ENCODE data around the gene MVP.
"Not testable (repeated sequence)": the region's sequence is repeated elsewhere in the genome, so short reads cannot be mapped to it uniquely, and the experiment has no call there.

The MVP gene

GRCh38 chr16:29862884-29863668 is 42.8 kb downstream of the MVP start, which contains the start of gene CDIPT:
TSS of gene CDIPT (minus strand) at chr16:29863226. CDS start at chr16:29862857, 369 bp downstream.
- Histone ChIP-seq H3K4me3 (peak within 1 kb of the TSS; percentile 91), H3K27ac (peak within 1 kb of the TSS; percentile 82 to 85)
- DNase-seq (ENCODE audit: low spot score): peak; percentile 94
- peak; percentile 15 for TF ChIP-seq CTCF (IDR thresholded peaks at IDR 0.05)

- TF ChIP-seq CTCF (IDR thresholded peaks at IDR 0.05): peak; percentile 1
- H3K27ac ChIP-seq: peak overlapping the region; percentile 82 to 85
- DNase-seq (ENCODE audit: low spot score): no peak
- peak overlapping the region; percentile 91 for H3K4me3 ChIP-seq
These were observed 43.4 kb downstream of the MVP start for GRCh38 chr16:29863669-29863984.

GRCh38 chr16:29864205-29864604 is 43.9 kb downstream of the MVP start:
- Histone ChIP-seq H3K27ac (no peak overlapping the region), H3K4me3 (no peak overlapping the region)
- no peak for TF ChIP-seq CTCF (IDR thresholded peaks at IDR 0.05)
- no peak for DNase-seq (ENCODE audit: low spot score)

- TF ChIP-seq CTCF (IDR thresholded peaks at IDR 0.05): no peak
These were observed 48.2 kb downstream of the MVP start for GRCh38 chr16:29868396-29869009.

GRCh38 chr16:29869067-29869466 is 48.8 kb downstream of the MVP start:
- H3K4me3 ChIP-seq; DNase-seq (ENCODE audit: low spot score); H3K27ac ChIP-seq: not testable (repeated sequence)

More at GRCh38 chr16:29868396-29869009, 48.2 kb downstream of the MVP start:
- no peak overlapping the region for H3K27ac ChIP-seq
- DNase-seq (ENCODE audit: low spot score): no peak
- H3K4me3 ChIP-seq: no peak overlapping the region

DNA sequence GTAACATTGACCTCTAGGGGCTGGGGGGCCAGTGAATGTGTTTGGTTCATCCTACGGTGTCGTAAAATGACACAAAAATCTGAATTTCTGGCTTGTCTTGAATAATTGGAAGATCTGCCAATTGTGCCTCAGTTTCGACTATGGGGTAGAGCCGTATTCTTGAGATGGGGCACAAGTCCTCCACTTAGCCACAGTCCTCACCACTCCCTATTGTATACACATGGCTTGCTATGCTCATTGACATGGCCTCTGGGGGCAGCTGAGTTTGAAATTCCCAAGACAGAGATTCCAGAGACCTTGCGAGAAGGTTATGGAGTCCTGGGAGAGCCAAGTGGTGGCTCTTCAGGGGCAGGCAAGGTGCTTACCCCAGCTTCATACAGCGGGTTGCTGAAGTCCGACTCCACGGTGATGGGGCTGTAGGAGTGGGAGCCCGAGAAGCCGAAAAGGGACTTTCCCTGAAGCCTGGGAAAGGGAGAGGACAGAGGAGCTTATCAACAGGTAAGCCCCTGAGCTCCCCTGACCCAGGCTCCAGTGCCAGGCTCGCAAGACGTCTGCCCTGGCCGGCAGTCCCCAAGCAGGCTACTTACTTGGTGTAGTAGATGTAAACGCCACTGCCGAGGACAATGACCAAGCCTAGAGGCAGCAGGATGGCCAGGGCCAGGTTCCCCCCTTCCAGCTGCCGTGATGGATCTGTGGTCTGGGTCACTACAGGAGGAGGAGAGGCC is 51.7 kb downstream of the MVP start:
- no peak for DNase-seq (ENCODE audit: low spot score)
- Histone ChIP-seq H3K4me3 (no peak overlapping the region), H3K27ac (no peak overlapping the region)
- no peak for TF ChIP-seq CTCF (IDR thresholded peaks at IDR 0.05)

DNA sequence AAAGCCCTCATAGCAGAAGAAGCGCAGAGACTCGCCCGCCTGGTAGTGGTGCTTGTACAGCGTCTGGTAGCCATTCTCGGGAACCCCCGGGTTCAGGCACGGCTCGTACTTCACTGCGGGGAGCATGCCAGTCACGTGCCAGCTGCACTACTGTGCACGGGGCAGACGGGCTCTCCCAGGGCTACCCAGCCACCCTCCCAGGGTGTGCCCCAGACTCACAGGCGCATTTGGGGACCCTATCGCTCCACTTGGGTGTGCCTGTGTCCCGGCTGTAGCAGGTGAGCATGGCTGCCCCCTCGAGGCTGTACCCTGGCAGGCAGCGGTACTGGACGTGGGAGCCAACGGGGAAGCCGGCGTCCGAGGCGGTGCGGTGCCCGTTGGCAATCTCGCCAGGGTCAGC is 53.1 kb downstream of the MVP start:
- DNase-seq (ENCODE audit: low spot score): no peak
- Histone ChIP-seq H3K4me3 (no peak overlapping the region), H3K27ac (no peak overlapping the region)
- no peak for TF ChIP-seq CTCF (IDR thresholded peaks at IDR 0.05)

Data from coronary artery (tissue), 2 donors.